Inferior parietal cortex (tissue), 1 donor: ENCODE results near the gene RABGEF1.
"Not testable (repeated sequence)": the region's sequence is repeated elsewhere in the genome, so short reads cannot be mapped to it uniquely, and the experiment has no call there.

Source experiments
- DNase-seq: peaks from one replicate; pipeline ENCODE4 v3.0.0-alpha.2; 2016; ENCODE audit errors: extremely low spot score

Gene RABGEF1

DNA sequence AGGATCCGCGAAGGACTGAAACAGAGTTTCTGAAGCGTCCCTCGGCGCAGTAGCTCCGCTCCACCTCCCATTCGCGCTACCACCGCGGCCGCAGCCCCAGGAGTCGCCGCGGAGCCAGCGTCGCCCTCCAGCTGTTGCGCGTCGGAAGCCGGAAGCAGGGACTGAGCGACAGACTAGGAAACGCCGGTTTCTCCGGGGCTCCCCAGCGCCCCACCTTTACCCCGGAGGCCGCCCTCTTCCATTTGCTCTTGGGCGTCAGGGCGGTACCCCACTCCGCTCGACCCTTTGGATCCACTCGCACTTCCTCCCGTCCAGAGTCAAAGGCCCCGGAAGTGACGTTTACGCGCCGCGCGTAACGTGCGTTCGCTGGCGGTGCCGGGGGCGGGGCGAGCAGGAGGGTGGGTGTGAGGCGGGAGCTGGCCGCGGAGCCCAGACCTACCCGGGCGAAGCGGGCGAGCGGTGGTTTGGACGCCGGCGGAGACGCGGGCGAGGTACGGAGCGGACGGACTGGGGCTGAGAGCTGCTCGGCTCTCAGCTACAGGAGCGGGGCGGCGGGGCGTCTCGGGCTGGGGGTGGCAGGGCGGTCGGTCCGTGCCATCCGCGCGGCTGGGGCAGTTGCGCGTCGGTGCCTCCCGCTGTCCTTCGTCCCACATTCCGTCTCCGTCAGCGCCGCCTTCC lies at the start of gene RABGEF1:
TSS of gene RABGEF1 (plus strand) at position 432 of the 678 bp plus-strand sequence. CDS start 31,167 bp downstream, outside the sequence.
- peak; percentile 98 for DNase-seq

DNA sequence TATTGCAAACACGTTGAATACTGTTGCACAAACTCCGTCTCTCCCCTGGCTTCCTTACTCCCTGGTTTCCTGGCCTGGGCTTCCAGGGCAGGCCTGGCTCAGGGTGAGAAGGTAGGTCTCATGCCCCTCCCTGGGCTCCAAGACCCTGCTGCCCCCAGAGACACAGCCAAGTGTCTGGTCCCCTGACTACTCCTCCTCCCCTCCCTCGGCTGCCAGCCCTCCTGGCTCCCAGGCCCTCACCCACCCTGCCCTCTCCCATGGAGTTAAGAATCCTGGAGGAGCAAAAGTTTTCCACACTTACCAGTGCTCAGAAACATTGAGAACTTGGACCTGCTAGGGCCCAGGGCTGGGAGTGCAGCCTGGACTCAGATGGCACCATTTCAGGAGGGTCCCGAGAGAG lies 47.2 kb upstream of the RABGEF1 start:
- no peak for DNase-seq

DNA sequence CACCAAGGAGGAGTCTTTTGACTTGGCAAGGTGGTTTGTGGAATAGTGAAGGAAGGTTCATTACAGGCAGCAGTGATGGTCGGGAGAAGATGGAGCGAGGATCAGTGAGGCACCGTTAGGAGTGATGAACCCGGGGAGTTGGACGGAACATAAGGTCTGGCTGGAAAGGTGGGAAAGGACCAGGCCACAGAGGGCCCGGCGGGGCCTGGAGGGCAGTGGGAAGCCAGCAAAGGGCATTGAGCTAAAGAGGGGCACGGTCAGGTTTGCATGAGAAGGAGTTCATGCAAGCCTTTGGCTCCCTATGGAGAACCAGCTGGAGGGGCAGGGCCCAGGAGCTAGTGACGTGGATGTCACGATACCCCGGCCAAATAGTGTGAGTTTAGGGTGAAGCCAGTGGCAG lies 46.2 kb upstream of the RABGEF1 start:
- DNase-seq: no peak

DNA sequence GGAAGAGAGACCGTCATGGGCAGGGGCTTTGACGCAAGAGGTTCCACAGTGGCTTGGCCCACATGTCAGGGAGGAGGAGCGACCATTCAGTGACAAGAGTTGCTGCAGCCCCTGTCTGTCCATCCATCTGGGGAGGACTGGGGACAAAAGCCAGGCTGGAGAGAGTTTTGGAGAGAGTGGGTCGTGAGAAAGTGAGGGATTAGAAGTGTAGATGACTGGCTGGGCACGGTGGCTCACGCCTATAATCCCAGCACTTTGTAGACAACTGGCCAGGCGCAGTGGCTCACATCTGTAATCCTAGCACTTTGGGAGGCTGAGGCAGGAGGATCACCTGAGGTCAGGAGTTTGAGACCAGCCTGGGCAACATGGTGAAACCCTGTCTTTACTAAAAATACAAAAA lies 45.1 kb upstream of the RABGEF1 start:
- not testable (repeated sequence) for DNase-seq

DNA sequence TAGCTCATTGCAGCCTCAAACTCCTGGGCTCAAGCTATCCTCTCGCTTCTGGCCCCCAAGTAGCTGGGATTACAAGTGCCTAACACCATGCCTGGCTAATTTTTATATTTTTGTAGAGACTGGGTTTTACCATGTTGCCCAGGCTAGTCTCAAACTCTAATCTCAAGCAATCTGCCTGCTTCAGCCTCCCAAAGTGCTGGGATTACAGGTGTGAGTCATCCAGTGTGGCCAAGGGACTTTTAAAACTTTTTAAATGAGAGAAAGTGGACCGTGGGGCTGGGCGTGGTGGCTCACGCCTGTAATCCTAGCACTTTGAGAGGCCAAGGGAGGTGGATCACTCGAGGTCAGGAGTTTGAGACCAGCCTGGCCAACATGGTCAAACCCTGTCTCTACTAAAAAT lies 44.4 kb upstream of the RABGEF1 start:
- not testable (repeated sequence) for DNase-seq

DNA sequence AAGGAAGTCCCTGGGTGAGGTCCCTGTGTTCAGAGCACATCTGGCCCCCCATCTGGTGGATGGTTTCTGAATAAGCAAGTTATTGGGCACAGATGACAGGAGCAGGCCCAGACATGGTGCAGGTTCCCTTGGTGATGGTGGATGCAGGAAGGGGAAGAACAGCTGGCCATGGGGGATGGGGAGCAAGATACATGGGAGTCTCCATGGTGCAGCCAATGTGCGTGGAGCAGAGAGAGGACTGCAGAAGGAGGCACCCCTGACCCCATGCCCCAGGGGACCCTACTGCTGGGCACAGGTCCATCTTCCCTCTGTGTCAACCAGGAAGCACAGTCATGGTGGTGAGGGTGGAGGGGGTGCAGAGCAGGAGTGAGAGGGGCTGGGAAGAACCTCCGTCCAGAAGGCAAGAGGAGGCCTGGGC lies 43.8 kb upstream of the RABGEF1 start:
- DNase-seq: no peak

DNA sequence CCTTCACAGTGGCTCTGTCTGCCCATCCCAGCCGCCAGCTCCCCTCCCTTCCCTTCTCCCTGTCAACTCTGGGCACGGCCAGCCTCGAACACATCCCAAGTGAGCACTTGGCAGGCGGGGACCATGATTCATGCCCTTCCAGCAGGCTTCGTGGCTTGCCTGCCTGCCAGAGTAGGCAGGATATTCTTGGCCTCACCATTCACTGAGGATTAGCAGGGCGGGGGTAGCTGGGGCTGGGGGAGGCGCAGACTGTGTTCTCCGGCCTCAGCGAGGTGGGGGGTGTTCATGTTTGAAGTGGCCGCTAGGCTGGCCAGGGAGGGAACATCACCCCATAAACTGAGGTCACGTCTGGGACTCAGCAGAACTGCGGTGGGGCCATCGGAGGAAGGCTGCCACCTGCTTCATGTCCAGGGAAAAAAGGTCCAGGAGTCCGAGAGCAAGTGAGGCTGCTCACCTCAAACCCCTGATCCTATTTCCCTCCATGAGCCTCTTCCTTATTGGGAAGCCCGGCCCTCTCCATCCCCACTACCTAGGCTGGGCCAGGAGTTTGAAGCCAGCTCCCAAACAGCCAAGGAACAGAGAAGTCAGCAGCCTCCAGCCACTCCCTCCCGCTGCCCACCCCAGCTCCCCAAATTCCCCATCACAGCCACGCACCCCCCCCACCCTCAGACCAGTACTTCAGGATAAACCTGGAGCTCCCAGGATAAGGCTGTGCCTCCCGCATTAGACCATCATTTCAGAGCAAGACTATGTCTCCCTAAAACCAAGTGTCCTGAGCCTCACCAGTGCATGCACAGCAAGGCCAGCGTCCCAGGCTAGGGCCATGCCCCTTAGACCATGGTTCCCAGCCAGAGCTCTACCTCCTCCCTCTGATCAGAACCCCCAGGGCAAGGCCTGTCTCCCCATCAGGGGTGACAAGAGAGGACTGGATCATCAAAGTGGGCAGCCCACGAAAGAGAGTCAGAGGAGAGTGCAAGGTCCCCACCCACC lies 42.8 kb upstream of the RABGEF1 start:
- peak; percentile 29 for DNase-seq

DNA sequence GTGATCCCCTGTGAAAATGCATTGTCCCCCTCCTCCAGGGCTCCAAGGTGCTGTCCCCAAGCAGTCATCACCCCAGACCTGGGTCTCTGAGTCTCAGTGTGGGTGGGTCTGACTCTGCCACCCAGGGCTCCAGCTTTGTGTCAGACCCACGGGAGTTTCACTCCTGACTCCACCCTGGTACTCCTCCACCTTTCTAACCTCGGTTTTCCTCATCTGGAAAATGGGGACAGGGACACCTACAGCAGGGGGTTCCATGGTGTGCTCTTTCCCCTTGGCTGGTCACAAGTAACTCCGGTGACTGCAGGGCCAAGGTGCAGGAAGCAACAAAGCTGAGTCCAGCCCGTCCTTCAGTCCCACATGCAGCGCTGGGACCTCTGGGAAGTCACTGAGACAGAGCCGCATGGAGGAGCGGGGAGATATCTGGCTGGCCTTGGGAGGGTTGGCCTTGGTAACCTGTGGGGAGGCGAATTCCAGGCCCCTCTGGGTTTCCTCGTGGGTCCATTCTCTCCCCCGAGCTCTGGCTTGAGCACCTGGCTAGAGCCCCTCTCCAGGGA lies 41.8 kb upstream of the RABGEF1 start:
- no peak for DNase-seq

DNA sequence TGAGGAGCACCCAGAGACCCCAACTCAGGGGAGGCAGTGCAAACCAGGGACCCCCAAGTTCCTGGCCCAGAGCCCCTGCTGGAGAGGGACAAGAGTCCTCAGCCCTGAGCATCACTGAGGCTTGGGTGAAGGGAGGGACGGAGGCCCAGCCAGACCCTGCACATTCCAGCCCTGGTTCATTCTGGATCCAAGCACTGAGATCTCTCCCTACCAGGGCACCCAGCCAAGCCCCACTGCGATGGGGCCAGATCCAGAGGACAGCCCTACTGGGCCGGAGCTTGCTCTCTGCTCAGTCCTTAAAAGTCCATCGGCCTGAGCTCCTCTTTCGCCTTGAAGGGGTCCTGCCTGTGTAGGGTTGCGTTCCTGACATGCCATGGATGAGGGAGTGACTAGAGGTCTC lies 40.5 kb upstream of the RABGEF1 start:
- DNase-seq: no peak

DNA sequence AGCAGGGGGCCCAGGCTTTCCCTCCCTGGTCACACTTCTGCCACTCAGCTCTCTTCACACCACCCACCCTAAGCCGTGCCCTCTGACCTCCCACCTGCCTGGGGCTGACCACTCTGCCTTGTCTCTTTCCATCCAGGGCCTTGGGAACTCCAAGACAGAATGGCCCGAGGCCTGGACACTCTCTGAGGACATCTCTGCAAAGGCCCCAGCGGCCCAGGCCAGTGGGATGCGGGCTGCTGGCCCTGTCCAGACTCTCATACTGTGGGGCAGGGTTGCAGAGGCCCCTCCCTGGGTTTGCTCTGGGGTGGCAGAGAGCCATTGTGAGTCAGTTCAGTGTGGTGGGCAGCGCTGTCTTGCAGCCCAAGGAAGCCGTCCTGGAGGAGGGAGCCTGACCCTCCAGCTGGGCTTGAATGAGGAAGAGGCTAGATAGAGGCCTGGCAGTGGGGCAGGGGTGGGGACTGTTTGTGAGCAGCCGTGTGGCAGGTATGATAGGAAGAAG lies 39.9 kb upstream of the RABGEF1 start:
- no peak for DNase-seq

DNA sequence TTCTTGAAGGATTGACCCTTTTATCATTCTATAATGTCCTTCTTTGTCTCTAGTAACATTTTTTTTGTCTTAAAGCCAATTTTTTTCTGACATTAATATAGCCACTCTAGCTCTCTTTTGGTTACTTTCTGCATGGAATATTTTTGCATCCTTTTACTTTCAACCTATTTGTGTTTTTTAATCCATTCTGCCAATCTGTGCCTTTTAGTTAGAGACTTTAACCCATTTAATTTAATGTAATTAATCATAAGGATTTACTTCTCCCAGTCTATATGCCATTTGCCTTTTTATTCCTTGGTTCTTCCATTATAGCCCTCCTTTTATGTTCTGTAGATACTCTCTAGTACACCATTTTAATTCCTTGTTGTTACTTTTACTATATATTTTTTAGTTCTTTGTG lies 32.7 kb upstream of the RABGEF1 start:
- DNase-seq: no peak

DNA sequence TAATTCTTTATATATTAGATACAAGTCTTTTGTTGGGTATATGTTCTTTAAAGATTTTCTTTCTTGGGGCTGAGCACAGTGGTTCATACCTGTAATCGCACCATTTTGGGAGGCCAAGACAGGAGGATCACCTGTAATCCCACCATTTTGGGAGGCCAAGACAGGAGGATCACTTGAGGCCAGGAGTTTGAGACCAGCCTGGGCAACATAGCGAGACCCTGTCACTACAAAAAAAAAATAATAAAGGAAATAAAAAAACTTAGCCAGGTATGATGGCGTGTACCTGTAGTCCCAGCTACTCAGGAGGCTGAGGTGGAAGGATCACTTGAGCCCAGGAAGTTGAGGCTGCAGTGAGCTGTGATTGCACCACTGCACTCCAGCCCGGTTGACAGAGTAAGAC lies 29.8 kb upstream of the RABGEF1 start:
- not testable (repeated sequence) for DNase-seq

DNA sequence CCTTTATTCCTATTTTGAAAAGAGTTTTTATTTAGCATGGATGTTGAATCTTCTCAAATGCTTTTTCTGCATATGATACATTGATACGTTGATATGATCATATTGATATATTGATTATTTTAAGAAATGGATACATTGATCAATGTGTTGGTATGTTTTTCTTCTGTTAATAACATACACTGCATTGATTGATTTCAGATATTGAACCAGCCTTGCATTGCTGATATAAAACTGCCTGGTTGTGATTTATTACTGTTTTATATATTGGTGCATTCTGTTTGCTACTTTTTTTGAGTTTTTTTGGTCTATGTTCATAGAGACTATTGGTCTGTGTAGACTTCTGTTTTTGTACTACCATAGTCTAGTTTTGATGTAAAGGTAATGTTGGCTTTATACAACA lies 26.8 kb upstream of the RABGEF1 start:
- no peak for DNase-seq

DNA sequence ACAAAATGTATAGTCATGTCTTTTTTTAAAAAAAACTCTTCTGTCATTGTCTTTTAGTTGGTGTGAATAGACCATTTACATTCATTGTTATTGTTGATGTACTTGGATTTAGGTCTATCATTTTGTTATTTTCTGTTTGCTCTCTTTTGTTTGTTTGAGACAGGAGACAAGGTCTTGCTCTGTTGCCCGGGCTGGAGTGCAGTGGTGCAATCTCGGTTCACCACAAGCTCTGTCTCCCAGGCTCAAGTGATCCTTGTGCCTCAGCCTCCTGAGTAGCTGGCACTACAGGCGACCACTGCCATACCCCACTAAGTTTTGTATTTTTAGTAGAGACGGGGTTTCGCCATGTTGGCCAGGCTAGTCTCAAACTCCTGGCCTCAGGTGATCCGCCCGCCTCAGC lies 23.9 kb upstream of the RABGEF1 start:
- DNase-seq: not testable (repeated sequence)

DNA sequence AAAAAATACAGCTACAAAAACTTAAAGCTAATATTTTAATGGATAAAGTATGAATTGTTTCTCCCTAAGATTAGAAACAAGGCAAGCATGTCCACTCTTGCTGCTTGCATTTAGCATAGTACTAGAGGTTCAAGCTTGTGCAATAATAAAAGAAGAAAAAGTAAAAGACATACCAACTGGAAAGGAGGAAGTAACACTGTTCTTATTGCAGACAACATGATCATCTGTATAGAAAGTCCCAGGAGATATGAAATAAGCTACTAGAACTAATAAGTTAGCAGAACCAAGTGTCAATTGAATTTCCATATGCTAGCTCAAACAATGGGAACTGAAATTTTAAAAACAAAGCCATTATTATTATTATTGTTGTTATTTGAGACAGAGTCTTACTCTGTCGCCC lies 20.0 kb upstream of the RABGEF1 start:
- DNase-seq: no peak

DNA sequence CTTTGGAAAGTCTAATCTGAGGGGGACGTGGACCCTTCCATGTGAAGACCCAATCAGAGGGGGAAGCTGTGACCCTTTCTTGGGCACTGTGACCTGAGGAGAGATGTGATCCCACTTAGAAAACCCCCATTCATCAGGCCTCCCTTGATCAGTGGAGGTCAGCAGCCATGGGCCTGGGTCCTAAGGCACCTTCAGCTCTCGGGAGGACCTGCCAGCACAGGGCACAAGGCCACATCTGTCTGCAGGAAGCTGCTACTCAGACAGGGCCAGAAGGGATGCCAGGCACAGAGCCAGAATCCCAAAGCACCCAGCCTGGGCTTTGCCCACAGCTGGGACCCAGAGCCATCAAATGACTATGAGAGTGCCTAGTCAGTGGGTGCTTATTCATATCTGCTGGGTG lies 14.7 kb upstream of the RABGEF1 start:
- DNase-seq: no peak

DNA sequence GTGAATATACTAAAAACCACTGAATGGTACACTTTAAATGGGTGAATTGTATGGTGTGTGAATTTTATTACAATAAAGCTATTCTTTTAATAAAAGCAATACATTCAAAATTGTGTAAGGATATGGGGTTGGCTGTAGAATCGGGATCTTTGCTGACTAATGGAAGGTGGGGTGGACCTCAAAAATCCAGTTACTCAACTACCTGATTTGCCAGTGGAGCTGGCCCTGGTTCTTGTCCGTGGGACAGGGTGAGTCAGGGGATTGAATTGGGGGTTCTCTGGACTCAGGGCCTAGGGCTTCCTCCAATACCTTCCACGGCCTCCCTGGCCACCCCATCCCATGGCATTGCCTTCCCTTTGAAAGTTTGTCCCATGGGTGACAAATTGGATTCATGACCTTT lies 13.5 kb upstream of the RABGEF1 start:
- no peak for DNase-seq

DNA sequence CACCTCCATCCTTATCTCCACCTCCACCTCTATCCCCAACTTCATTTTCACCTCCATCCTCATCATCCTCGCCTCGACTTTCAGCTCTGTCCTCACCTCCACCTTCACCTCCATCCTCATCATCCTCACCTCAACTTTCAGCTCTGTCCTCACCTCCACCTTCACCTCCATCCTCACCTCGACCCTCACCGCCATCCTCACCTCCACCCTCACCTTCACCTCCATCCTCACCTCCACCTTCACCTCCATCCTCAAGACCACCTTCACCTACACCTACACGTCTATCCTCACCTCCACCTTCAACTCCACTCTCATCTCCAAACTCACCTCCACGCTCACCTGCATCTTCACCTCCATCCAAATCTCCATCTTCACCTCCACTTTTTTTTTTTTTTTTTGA lies 12.0 kb upstream of the RABGEF1 start:
- no peak for DNase-seq

DNA sequence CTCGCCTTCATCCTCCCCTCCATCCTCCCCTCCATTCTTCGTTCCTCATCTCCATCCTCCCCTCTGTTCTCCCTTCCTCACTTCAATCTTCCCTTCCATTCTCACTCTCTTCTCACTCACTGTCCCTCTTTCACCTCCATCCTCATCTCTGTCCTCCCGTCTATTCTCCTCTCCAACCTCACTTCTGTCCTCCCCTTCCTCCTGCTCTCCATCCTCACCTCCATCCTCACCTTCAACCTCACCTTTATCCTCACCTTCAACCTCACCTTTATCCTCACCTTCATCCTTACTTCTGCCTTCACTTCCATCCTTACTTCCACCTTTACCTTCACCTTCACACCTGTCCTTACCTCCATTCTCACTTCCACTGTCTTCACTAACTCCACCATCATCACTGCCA lies 11.3 kb upstream of the RABGEF1 start:
- no peak for DNase-seq

DNA sequence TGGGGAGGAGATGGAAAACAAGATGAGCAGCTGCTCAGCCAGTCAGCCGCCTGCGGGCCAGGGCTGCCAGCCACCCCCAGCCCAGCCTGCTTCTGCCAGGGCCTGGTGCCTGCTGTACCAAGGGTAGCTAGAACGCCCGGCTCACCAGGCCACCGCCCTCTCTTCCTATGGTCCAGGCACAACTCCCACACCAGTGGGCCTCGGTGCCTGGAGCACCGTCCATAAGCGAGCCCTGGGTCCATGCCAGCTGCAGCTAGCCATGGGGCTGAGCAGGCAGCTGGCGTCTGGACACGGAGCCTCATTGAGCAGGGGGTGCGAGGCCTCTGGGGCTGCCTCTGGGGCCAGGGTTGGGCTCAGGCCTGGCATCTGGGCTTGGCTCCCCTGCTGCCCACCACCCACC lies 8.5 kb upstream of the RABGEF1 start:
- no peak for DNase-seq

DNA sequence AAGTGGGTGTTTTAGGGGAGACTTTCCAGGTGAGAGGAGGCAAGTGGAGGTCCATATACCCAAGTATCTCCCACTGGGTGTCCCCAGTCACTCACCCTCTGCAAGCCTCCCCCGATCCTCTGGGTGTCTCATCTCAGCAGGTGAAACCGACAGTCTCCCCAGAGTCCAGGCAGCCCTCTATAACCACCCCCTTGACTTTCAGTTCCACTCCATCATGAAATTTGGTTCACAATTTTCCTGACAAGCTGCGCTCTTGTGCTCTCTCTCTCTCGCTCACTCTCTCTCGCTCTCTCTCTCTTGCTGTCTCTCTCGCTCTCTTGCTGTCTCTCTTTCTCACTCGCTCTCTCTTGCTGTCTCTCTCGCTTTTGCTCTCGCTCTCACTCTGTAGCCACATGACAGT lies 8.1 kb upstream of the RABGEF1 start:
- no peak for DNase-seq

DNA sequence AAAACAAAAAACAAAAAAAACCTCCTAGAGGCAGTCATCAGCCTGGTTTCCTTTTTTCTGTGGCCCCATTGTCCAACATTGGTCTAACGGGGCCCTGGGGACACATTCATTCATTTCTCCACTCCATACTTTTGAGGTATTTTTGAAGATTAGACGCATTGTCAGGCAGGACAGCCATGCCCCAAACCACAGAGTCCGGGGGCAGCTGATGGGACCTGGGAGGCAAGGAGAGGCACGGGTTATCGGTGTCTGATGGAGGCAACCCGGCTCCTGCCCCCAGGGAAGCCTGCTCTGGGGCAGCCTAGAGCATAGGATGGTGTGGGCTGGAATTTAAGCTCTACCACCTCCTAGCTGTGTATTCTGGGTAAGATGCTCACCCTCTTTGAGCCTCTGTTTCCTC lies 6.5 kb upstream of the RABGEF1 start:
- no peak for DNase-seq

DNA sequence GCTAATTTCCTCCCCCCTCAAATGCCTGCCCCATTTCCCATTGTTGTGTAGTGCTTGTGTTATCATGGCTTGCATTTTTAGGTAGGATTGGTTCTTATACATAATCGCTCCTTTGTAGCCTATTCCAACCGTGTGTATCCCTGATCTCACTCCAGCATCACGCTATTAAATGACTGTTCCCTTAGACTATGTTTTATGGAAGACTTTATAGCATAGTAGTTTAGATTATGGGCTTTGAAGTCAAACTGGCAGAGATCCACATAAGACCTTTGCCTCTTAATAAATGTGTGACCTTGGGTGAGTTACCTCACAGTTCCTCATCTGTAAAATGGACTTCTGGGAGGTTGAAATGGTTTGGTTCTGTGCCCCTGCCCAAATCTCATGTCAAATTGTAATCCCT lies 5.4 kb upstream of the RABGEF1 start:
- no peak for DNase-seq
